Activated CD4-positive, alpha-beta T cell treated with anti-CD3 and anti-CD28 coated beads, Interleukin-2, amount 50 U/mL, for 1 hour (primary cell): ENCODE data around the gene ERC2.
"Not testable (repeated sequence)": the region's sequence is repeated elsewhere in the genome, so short reads cannot be mapped to it uniquely, and the experiment has no call there.

Experiments used
- DNase-seq: peaks from one replicate; pipeline ENCODE4 v3.0.0-alpha.2; 2020

Gene ERC2

DNA sequence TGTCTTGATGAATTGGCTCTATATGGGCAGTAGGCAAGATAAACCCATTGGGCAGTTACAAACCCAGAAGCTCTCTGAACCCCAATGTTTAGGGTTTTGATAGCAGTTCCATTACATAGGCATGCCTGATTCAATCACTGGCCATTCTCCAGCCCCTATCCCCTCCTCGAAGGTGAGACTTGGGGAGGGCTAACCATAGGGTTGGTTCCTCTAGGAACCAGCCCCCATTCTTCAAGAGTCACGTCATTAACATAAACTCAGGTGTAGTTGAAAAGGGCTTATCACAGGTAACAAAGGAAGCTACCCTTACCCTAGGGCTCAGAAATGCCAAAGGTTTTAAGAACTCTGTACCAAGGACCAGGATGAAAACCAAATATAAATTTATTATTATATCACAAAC lies 353.1 kb downstream of the ERC2 start:
- no peak for DNase-seq

DNA sequence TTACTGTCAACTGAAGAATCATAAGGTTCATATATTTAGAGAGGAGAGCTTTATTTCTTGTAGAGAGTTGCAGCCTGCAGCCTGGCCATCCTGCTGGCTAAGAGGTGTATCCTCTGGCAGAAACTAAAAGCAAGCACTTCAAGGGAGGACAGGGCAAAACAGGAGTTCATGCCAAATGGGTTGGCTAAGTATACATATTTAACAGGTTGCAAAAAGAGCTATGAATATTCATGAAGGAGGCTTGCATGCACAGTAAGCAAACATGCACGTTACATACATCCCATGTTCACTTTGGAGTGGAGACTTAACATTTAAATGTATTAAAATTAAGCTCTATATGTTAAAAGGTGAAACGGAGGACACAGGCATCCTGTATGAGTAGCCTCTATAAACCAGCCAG lies 354.4 kb downstream of the ERC2 start:
- DNase-seq: no peak

DNA sequence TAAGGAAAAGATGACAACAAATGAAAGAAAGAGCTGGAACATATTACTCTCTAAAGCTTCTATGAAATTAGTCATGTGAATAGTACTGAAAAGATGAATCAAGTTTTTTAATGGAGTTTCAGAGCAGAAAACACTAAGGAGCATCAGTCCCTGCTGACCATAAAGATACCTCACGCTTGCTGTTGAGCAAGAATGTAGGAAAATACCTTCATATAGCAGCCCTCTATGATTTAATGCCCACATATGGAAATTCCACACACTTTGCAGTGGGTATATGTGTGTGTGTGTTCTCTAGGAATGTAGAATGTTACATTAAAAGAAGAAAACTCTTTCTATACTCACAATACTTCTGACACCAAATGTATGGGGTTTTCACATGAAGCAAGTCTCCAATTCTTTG lies 355.0 kb downstream of the ERC2 start:
- DNase-seq: no peak

DNA sequence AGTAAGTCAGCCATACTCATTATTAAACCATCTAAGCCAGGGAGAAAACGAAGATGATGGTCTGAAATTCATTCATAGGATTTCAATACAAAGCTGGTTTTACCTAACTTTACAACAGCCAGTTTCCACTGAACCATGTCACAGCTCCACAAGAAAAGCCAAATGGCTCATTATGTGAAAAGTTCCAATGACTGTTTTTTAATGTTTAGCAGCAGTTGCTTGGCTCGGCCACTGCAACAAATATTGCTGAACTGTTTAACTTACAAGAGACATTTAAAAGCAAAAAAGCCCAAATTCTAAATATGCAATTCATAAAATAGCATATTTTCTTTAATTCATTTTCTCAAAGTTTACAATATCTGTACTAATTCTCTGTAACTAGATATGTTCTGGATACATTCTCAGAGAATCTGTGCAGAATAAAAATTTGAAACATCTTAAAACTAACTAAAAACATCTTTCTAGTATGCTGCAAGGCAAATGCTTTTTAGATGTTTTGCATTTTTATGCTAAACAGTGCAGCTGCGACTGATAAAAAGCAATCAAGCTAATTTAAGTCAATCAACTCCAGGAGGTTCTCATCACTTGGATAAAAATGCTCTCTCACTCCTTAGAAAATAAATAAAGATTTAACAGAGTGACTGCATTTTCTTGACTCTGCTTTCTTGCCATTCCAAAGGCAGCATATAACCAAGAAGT lies 356.5 kb downstream of the ERC2 start:
- no peak for DNase-seq

DNA sequence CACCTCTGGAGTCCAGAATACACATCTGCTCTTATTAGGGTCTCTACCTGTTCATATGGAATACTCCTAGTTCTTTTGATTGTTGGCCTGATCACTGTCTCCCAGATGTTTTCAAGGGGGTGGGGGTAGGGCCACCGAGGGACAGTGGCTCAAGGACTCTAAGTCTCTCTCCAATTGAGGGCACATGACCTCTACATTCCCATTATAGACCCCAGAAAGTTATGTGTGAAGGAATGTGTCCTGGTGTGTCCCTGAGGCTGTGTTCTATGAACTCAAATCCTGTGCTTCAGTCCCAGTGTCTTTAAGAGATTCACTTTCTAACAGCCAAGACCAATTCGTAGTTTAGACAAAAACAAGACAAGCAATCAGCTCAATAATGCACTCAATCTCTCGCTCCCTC lies 357.4 kb downstream of the ERC2 start:
- no peak for DNase-seq

DNA sequence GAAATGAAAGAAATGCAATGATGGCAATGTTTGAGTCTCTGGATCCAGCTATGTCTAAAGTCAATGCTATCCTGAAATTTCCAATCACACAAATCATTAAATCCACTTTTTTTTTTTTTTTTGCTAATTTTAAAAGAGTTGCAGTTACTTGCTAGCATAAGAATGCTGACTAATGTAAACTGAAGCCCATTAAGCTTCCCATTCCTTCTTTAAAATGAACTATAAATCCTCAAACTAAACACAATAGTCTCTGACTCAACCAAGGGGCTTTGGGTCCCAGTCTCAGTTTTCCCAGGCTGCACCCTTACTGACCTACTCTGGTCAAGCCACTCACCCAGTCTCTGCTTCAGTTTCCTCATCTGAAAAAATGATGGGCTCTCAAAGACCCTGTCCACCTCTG lies 361.1 kb downstream of the ERC2 start:
- no peak for DNase-seq

DNA sequence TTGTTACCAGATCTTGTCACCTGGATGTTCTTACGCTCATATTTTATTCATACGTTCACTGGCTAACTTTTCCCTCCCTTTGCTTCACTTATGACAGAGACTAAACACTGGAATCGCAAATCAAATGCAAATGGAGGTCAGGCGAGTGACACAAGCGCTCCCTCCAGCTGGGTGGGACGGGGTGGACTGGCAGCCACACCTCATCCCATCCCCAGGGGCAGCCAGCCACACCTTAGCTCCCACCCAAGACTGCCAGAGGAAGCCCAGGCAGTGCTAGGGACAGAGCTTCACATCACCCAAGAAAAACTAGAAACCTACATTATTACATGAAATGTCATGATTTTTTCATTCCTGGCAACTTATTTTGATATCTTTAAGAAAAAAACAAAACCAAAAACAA lies 366.2 kb downstream of the ERC2 start:
- no peak for DNase-seq

DNA sequence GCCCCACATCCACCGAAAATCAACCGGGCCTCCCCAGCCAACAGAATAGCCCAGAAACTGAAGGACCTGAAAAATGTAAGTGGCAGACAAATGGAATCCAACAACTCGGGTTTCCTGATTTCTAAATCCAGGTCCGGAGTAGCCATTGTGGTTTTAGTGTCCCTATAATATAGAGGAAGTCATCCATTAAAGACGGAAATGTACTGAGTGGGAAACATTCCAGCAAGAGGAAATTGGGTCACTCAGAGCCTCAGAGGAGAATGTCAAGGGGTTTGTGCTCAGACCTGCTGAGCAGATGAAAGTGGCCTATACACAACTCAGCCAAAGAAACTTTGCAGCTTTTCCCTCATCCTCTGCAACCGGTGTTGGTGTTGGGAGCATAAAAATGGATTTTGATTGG lies 366.7 kb downstream of the ERC2 start:
- no peak for DNase-seq

DNA sequence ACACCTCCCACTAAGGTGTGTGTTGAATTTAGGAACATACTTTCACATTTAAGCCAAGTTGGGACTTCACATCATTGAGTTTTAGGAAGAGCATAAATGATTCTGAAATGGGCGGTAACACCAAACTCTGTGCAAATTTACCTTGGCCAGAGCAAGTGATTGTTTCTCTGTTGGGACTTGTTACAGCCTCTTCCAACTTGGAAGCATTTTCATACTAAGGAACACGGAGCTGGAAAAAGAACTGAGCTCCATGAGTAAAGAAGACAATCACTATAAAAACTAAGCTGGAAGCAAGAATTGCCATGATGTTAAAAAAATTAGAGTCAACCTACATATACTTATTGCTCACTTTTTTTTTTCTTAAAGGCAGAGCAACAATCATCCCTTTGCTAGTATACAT lies 371.3 kb downstream of the ERC2 start:
- DNase-seq: no peak

DNA sequence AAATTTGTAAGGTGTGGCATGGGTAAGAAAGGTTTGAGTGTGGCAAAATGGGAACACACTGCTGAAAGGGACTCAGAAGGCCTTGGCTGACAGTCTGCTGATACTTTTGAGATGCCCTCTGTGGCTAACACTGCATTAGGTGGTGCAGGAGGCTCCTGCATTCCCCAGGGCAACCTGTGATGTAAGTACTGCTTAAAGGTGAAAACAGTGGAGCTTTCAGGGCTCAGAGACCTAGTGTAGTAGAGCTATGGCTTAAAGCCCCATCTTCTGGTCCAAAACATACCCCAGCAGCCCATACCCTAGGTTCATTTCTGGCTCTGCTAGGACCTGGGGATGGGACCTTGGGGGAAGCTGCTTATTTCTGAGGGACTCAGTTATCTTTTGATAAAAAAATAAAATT lies 374.1 kb downstream of the ERC2 start:
- DNase-seq: no peak

DNA sequence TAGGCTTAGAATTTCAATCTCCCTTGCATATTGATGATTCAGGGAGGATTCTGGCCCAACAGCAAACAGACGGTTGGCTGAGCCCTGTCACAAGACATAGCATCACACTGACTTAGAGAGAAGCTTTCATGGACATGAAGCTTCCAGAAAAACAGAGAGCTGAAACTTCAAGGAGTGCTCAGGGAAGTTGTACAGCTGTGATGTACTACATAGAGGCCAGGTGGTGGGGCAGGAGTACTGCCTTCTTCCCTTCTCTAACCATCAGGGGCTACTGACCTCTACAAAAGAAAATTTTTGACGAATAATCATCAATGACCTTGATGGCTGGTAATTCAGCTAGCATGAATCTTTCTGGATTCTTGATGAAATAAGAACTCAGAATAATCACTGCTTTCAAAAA lies 378.5 kb downstream of the ERC2 start:
- no peak for DNase-seq

DNA sequence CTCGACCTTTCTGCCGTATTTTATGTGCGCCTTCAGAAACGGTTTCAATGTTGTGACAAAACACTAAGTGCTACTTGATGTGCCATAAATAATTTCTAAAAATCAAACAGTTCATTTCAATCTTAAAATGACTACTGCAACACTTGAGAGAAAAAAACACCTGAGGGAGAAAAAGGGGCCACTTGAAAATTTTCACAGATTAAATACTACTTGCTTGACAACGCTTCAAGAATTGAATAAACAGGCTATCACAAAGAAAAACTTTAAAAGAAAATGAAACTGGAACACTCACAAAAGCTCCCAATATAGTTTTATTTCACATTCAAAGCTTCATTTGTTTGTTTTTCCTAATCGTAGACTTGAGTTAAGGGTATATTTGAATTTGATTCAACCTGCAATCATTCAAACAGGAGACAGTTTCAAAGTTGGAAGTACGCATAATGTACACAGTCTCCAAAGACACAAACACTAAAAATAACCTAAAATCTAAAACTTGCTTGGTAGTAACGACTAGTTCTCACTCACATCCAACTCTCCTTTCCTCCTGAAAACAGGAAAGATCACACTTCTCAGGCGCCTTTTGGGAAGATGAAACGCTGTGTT lies 380.7 kb downstream of the ERC2 start:
- no peak for DNase-seq

DNA sequence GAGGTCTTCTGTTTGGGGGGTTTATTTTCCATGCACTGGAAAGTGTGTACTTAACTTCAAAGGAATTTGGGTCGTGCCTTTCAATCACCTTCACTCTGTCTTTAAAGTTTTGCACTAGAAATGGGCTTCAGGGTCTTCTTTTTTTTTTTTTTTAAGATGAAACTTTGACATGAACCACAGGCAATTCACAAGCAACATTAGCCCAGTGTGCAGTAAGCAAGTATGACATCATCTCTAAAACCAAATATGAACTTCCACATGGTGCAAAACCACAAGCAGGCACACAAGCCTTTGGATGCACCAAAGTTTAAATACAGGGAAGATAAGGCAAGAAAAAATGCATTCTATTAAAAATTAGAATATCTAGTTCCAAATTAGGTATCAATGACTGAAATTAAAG lies 381.9 kb downstream of the ERC2 start:
- no peak for DNase-seq

DNA sequence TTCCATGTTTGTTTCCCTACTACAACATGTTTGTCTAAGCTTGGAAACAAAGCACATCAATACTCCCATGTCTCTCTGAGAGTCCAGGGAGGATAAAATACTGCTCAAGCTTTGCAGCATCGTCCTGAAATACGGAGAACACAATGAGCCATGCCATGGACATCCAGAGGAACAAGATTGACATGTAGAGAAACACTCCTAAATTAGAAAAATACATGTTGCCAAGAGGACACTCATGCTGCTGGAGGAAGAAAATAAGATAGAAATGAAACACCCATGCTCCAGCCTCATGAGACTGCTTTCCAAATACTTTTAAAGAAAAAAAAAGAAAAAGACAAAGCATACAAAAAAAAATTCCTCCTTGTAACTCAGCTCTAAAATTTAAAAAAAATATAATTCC lies 387.0 kb downstream of the ERC2 start:
- DNase-seq: no peak

DNA sequence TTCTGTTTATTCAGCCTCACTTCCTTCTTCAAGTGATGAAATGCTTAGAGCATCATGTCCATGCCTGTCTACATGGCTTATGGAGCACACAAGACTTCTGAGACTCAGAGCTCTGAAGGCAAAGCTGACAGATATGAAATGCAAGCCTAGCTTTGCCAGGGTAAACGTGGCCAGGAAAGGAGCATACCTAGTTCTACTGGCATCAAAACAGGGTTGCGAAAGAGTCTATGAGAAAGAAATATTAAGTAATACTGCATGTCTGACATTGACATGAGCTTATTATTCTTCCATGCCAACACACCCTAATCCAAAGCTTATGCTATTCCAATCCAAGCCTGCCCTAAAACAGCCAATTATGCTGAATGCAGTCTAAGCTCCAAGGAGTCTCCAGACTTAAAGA lies 391.5 kb downstream of the ERC2 start:
- no peak for DNase-seq

DNA sequence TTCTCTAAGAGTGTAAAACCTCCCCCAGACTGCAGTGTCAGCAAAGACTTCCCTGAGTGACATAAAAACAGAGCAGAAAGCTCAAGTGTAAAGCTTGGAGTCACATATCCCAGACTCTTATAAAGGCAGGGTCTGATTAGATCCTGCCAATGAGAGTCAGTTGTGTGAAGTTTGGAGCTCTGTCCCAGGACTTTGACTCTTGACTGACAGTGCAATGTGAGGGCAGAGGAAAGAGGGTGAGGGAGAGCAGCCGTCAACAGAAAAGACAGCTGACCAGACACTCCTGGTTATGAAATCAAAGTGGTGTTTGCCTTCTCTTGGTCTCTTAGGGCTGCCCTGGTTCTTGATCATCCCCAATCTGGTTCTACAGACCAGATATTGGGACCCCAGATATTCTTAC lies 393.2 kb downstream of the ERC2 start:
- DNase-seq: no peak

DNA sequence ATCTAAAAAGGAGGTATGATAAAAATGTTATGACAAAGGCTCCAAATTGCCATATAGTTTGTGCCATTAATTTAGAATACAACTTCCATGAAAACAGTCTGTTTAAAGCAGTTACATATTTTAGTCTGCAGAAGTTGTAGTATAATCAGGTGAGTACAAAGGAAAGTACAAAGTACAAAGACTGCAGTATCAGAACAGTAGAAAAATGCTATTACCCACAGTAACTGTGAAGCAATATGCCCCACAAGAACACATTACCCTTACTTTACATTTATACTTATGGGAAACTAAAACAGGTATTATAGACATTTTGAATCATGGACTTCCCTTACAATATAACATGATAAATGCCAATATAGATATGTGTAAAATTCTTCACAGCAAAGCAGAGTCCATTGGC lies 398.5 kb downstream of the ERC2 start:
- DNase-seq: no peak

DNA sequence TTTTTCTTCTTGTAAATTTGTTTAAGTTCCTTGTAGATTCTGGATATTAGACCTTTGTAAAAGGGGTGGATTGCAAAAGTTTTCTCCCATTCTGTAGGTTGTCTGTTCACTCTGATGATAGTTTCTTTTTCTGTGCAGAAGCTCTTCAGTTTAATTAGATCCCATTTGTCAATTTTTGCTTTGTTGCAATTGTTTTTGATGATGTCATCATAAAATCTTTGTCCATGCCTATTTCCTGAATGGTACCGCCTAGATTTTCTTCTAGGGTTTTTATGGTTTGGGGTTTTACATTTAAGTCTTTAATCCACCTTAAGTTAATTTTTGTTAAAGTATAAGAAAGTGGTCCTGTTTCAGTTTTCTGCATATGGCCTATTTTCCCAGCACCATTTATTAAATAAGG lies 401.9 kb downstream of the ERC2 start:
- DNase-seq: not testable (repeated sequence)

DNA sequence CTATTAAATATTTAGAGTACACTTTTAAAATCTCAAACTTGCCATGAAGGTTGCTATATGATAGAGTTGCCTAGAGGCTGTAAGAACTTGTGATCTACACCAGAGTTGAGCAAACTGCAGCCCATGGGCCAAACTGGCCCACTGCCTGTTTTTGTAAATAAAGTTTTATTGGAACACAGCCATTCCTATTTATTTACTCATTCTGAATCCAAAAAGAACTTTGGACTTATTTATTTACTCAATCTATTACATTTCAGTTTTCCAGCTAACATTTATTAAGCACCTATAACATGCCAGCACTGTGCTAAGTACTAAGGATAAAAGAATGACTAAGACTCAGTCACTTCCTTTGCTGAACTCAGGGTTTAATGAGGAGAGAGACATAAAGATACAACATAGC lies 403.6 kb downstream of the ERC2 start:
- DNase-seq: no peak

DNA sequence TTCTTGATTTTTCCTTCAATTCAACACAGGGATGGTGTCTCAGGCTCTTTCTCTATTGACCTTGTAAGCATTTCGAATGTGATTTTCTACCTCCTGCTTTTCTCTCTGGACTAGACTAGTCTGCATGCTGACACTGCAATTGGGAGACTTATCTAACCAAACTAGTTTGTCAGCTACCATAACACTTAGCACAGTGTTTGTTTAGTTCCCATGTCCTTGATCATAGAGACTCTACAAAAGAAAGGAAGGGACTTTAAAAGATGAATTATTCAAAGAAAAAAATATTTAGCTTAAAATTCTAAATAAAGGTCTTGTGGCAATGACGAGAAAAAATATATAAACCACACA lies 407.0 kb downstream of the ERC2 start:
- DNase-seq: no peak

DNA sequence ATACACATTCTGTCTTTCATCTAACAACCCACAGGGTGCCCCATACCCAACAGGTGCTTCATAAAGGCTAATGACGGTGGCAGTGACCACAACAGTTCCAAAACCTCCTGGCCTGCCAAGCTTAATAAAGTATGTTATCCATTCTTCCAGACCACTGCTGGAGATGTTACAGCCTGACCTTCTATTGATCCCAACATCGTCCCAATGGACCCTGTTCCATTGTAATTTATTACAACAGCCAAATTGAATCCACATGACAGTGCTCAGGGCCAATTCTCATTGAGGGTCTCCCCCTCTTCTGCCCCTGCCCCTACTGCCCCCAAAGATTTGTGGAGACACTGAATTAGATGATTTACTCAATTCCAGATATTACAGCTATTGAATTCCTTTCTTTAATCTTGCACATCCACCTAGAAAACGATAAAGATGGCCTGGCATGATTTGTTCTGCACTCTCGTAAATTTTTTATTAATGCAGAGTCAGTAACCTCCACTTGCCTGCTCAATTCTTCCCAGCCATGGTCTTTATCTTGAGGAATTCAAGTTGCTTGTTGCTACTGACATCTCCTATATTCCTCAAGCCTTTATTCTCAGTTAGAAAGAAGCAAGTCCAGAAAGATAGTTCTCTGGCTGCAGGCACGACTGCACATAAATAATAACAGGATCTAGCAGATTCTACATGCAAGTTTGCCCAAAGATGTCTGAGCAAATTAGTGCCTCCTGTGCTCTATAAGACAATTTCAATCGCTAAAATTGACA lies 407.6 kb downstream of the ERC2 start:
- DNase-seq: no peak

DNA sequence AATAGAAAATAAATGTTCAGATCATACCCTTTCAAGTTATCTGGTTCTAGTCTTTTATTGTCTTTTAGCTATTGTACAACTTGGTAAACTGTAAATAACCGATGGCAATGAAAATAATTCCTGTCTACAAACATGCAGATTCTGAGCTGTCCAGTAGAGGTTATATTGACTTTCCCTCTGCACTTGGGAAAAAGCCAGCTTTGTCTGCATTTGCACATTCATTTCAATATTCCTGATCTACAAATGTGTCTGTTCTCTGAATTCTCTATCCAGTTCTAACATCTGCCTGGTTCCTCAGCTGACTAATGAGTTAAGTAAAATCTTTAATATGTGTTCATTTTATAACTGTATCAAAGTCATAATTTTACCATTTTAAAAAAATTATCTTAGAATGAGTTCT lies 408.5 kb downstream of the ERC2 start:
- no peak for DNase-seq

DNA sequence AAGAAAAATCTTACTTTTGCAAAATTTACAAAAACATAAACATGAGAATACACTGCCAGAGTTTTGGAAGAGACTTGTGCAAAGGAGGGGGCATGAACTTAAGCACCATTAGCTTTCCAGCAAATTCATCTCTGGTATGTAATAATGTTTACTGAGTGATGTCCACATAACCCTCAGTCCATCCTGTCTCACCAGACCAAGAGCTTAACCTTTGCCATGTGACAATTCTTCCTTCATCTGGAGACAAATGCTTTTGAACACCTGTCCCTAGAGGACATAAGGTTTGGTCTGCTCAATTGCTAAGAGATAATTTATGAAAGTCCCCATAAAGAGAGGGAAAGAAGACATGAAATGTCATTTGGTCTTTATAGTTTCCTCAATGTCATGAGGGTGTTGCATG lies 412.3 kb downstream of the ERC2 start:
- DNase-seq: no peak

DNA sequence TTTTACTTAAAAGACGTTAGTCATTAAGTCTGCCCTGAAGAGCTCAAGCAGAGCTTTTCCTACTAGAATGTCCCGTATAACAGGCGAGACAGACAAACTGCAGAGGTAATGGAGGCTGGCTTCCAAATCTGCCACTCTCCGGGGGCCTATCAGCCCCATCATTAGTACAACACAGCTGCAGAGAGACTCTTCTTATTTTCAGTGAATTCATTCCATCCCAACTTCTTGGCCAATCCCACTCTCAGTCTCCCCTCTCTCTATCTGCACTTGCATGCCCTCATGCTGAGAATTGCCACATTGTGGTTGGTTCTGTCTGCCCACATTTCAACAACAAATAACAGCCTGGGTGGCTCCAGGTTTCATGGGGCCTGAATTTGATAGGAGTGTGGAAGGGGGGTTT lies 412.7 kb downstream of the ERC2 start:
- DNase-seq: no peak

DNA sequence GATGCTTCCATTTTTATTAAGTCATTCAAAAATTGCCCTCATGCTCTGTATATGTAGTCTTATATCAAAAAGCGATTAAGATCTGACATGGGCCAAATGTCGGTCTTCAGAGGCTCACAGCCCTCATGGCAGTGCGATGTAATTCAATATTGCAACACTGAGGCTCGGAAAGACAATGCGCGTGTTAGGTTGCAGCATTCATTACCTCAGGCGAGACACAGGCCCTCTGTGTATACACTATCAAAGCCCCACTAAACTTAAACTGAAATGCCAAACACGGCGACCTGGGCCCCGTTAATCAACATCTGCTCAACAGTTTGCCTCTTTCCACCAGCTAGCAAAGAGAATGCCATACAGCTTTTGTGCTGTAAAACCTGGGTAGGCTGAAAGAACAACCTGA lies 413.4 kb downstream of the ERC2 start:
- no peak for DNase-seq
